Measurements from ENCODE around the gene ANKUB1.

The ANKUB1 gene

GRCh38 chr3:149720918-149721317 lies 71.4 kb downstream of the ANKUB1 start:
- no peak overlapping the region for H3K27ac ChIP-seq
- peaks cover 19% of the 10 kb centered on the region for H3K27me3 ChIP-seq
- no peaks in the 10 kb centered on the region for H3K4me1 ChIP-seq (ENCODE audit: control insufficient read depth in 1 of 2, insufficient read depth in 1 of 2, low read depth in 1 of 2, low read length in 1 of 2)
- no peaks in the 10 kb centered on the region for H3K9me3 ChIP-seq
- no peak overlapping the region for H3K4me3 ChIP-seq (ENCODE audit: low read depth in 1 of 2, low read length in 1 of 2)
- no peaks in the 10 kb centered on the region for H3K36me3 ChIP-seq
- TF ChIP-seq, protein P1, sequence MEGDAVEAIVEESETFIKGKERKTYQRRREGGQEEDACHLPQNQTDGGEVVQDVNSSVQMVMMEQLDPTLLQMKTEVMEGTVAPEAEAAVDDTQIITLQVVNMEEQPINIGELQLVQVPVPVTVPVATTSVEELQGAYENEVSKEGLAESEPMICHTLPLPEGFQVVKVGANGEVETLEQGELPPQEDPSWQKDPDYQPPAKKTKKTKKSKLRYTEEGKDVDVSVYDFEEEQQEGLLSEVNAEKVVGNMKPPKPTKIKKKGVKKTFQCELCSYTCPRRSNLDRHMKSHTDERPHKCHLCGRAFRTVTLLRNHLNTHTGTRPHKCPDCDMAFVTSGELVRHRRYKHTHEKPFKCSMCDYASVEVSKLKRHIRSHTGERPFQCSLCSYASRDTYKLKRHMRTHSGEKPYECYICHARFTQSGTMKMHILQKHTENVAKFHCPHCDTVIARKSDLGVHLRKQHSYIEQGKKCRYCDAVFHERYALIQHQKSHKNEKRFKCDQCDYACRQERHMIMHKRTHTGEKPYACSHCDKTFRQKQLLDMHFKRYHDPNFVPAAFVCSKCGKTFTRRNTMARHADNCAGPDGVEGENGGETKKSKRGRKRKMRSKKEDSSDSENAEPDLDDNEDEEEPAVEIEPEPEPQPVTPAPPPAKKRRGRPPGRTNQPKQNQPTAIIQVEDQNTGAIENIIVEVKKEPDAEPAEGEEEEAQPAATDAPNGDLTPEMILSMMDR (IDR thresholded peaks at IDR 0.05) = no peak

GRCh38 chr3:149717391-149718056 lies 74.8 kb downstream of the ANKUB1 start:
- Histone ChIP-seq H3K4me1 (ENCODE audit: control insufficient read depth in 1 of 2, insufficient read depth in 1 of 2, low read depth in 1 of 2, low read length in 1 of 2) (no peaks in the 10 kb centered on the region), H3K27ac (no peak overlapping the region), H3K36me3 (no peaks in the 10 kb centered on the region), H3K4me3 (ENCODE audit: low read depth in 1 of 2, low read length in 1 of 2) (no peak overlapping the region), H3K9me3 (no peaks in the 10 kb centered on the region), H3K27me3 (peaks cover 5% of the 10 kb centered on the region)
- TF ChIP-seq, protein P1 (IDR thresholded peaks at IDR 0.05) = no peak

- Histone ChIP-seq H3K27ac (no peak overlapping the region), H3K36me3 (no peaks in the 10 kb centered on the region), H3K4me3 (ENCODE audit: low read depth in 1 of 2, low read length in 1 of 2) (no peak overlapping the region), H3K4me1 (ENCODE audit: control insufficient read depth in 1 of 2, insufficient read depth in 1 of 2, low read depth in 1 of 2, low read length in 1 of 2) (no peaks in the 10 kb centered on the region), H3K9me3 (no peaks in the 10 kb centered on the region), H3K27me3 (peaks cover 10% of the 10 kb centered on the region)
- TF ChIP-seq, protein P1 (IDR thresholded peaks at IDR 0.05) = no peak
These were observed 75.4 kb downstream of the ANKUB1 start for GRCh38 chr3:149716984-149717383.

DNA sequence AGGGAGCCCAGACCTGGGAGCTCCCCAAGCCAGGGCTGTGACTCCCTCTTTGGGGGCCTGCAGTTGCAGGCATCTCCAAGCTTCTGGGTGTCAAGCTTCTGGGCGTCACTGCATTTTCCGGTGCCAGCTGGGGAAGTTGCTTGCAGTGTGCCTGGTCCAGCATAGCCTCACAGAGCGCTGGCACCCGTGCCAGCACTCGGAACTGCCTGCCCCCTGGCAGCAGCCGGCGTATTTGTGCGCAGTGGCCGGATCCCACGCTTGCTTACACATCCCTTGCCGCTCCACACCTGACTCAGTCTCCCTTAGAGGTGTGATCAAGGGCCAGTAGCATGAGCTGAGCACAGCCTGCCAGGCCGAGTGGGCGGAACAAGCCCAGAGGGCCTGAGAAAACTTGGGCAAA lies 77.1 kb downstream of the ANKUB1 start:
- peaks cover 21% of the 10 kb centered on the region for H3K27me3 ChIP-seq
- no peaks in the 10 kb centered on the region for H3K9me3 ChIP-seq
- H3K36me3 ChIP-seq = no peaks in the 10 kb centered on the region
- no peak overlapping the region for H3K27ac ChIP-seq
- no peaks in the 10 kb centered on the region for H3K4me1 ChIP-seq (ENCODE audit: control insufficient read depth in 1 of 2, insufficient read depth in 1 of 2, low read depth in 1 of 2, low read length in 1 of 2)
- TF ChIP-seq, protein P1 (IDR thresholded peaks at IDR 0.05) = no peak
- H3K4me3 ChIP-seq (ENCODE audit: low read depth in 1 of 2, low read length in 1 of 2) = no peak overlapping the region

- no peaks in the 10 kb centered on the region for H3K9me3 ChIP-seq
- no peaks in the 10 kb centered on the region for H3K36me3 ChIP-seq
- H3K27ac ChIP-seq = no peak overlapping the region
- peaks cover 24% of the 10 kb centered on the region for H3K27me3 ChIP-seq
- no peaks in the 10 kb centered on the region for H3K4me1 ChIP-seq (ENCODE audit: control insufficient read depth in 1 of 2, insufficient read depth in 1 of 2, low read depth in 1 of 2, low read length in 1 of 2)
- TF ChIP-seq, protein P1 (IDR thresholded peaks at IDR 0.05) = no peak
- H3K4me3 ChIP-seq (ENCODE audit: low read depth in 1 of 2, low read length in 1 of 2) = no peak overlapping the region
These were observed 78.4 kb downstream of the ANKUB1 start for GRCh38 chr3:149713730-149714654.
